Measurements from ENCODE around the gene KCNN4. TPM values are rescaled to one million over a fixed set of nuclear protein-coding genes. Genes with fewer than 3 reads are reported as not detected.

The KCNN4 gene
- total RNA-seq, 4 donors from 2014 or later = 0.29 to 1.7 (median 1.0) TPM

DNA sequence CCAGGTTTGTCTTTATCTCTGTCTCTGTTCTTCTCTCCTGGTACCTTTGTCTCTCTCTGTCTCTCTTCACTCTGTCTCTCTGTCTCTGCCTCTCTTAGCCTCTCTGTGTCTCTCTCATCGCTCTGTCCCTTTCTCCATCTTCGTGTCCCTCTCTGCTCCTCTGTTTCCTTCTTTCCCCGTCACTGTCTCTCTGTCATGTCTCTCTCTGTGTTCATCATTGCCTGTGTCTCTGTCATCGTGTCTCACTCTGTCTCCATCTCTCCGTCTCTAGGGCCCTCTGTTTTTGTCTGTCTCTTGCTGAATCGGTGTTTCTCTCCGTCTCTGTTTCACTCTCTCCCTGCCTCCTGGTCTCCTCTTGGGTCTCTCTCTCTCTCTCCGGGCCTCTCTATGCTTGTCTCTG lies 2.9 kb upstream of the KCNN4 start:
- TF ChIP-seq, protein P1, sequence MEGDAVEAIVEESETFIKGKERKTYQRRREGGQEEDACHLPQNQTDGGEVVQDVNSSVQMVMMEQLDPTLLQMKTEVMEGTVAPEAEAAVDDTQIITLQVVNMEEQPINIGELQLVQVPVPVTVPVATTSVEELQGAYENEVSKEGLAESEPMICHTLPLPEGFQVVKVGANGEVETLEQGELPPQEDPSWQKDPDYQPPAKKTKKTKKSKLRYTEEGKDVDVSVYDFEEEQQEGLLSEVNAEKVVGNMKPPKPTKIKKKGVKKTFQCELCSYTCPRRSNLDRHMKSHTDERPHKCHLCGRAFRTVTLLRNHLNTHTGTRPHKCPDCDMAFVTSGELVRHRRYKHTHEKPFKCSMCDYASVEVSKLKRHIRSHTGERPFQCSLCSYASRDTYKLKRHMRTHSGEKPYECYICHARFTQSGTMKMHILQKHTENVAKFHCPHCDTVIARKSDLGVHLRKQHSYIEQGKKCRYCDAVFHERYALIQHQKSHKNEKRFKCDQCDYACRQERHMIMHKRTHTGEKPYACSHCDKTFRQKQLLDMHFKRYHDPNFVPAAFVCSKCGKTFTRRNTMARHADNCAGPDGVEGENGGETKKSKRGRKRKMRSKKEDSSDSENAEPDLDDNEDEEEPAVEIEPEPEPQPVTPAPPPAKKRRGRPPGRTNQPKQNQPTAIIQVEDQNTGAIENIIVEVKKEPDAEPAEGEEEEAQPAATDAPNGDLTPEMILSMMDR (IDR thresholded peaks at IDR 0.05) = no peak
- no peak for TF ChIP-seq POLR2A (IDR thresholded peaks at IDR 0.05)
- intact Hi-C loops (cut with DNase I) = loop anchor here (5.0 kb wide), 1 partner anchor 36 kb away; no protein-coding TSS in a partner anchor
- Histone ChIP-seq H3K36me3 (no peaks in the 10 kb centered on the region), H3K4me1 (no peaks in the 10 kb centered on the region), H3K27ac (no peak overlapping the region), H3K4me3 (replicated peaks in 1 of 3) (no peak overlapping the region), H3K27me3 (no peaks in the 10 kb centered on the region), H3K9me3 (no peaks in the 10 kb centered on the region)
- WGBS, 2 donors = 90 to 91% methylated on average over 8 of the region's 8 CpGs
- no peak for DNase-seq

DNA sequence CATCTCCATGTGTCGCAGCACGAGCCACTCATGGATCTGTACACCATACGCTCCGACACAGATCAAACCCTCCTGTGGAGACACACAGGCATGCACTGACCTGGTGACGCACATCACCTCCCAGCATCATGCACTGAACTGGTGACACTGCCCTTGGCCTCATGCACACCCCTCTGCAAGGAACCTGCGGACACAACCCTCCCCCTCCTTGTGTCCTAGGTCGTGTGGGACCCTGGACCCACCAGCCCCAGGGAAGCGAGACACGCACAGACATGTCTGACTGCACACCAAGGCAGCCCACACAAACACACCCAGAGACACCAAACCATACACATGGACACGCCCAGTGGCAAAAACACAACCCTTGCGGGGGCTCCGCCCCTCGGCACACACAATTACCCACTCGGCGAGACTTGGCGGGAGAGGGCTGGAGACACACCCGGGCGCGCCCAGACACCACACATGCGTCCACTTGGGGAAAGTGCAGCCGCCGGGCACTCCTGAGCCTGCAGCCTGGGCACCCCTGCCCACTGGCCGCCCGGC lies 2.0 kb upstream of the KCNN4 start:
- Histone ChIP-seq H3K27ac (no peak overlapping the region), H3K4me3 (replicated peaks in 1 of 3) (no peak overlapping the region), H3K36me3 (no peaks in the 10 kb centered on the region), H3K9me3 (no peaks in the 10 kb centered on the region), H3K27me3 (no peaks in the 10 kb centered on the region), H3K4me1 (no peaks in the 10 kb centered on the region)
- DNase-seq = no peak
- TF ChIP-seq POLR2A (IDR thresholded peaks at IDR 0.05) = no peak
- TF ChIP-seq, protein P1 (IDR thresholded peaks at IDR 0.05) = no peak
- intact Hi-C loops (cut with DNase I) = loop anchor here (5.0 kb wide), 1 partner anchor 35 kb away; no protein-coding TSS in a partner anchor
- 80 to 82% methylated on average over 13 to 24 of the region's 24 CpGs for WGBS, 2 donors

DNA sequence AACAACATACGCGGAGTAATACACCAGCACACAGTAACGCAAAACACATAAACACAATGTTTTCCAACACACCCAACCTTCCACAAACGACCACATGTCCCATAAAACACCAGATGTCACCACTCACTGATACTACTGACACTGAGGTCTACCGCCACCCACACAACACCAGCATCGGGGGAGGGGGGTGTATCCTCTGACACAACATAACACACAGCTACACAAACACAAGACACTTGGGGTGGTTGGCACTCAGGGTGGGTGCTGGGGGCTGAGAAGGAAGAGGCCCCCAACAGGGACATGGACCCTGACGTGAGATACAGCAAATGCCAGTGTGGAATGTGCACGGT lies 1.5 kb upstream of the KCNN4 start:
- no peak for TF ChIP-seq POLR2A (IDR thresholded peaks at IDR 0.05)
- TF ChIP-seq, protein P1 (IDR thresholded peaks at IDR 0.05) = no peak
- DNase-seq = no peak
- H3K4me1 ChIP-seq = no peaks in the 10 kb centered on the region
- WGBS, 2 donors = 66 to 70% methylated on average over 8 of the region's 8 CpGs
- H3K36me3 ChIP-seq = no peaks in the 10 kb centered on the region
- intact Hi-C loops (cut with DNase I) = loop anchor here (5.0 kb wide), 1 partner anchor 35 kb away; no protein-coding TSS in a partner anchor
- no peak overlapping the region for H3K4me3 ChIP-seq (replicated peaks in 1 of 3)
- no peak overlapping the region for H3K27ac ChIP-seq
- H3K9me3 ChIP-seq = no peaks in the 10 kb centered on the region
- no peaks in the 10 kb centered on the region for H3K27me3 ChIP-seq

DNA sequence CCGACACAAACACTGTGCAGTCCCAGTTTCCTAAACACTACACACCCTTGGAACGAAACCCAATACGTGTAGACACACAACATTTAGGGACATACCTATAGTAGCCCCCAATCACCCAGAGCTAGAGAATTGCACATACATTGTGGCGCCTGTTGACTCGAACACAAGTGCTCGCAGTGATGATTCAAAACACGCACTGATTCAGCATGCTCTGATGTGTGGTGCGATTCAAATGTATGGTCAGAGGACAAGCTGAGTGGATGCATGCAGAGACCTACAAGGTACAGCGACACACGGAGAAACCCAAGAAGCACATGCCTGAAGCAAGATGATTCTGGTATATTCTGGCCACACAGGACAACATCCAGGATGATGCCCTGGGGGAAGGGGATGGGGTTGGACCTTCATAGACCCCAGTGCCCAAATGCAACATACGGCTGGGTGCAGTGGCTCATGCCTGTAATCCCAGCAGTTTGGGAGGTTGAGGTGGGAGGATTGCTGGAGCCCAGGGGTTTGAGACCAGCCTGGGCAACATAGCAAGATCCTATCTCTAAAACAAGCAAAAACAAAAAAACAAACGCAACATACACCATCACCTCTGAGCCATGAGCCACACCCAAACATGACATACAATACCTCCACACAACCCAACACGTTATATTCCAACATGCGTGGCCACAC lies 997 bp upstream of the KCNN4 start:
- Histone ChIP-seq H3K27me3 (no peaks in the 10 kb centered on the region), H3K9me3 (no peaks in the 10 kb centered on the region), H3K4me1 (no peaks in the 10 kb centered on the region), H3K27ac (no peak overlapping the region), H3K36me3 (no peaks in the 10 kb centered on the region), H3K4me3 (replicated peaks in 1 of 3) (no peak overlapping the region)
- intact Hi-C loops (cut with DNase I) = loop anchor here (5.0 kb wide), 1 partner anchor 34 kb away; no protein-coding TSS in a partner anchor
- TF ChIP-seq, protein P1 (IDR thresholded peaks at IDR 0.05) = no peak
- no peak for TF ChIP-seq POLR2A (IDR thresholded peaks at IDR 0.05)
- DNase-seq = no peak
- WGBS, 2 donors = 81 to 91% methylated on average over 13 to 14 of the region's 14 CpGs

DNA sequence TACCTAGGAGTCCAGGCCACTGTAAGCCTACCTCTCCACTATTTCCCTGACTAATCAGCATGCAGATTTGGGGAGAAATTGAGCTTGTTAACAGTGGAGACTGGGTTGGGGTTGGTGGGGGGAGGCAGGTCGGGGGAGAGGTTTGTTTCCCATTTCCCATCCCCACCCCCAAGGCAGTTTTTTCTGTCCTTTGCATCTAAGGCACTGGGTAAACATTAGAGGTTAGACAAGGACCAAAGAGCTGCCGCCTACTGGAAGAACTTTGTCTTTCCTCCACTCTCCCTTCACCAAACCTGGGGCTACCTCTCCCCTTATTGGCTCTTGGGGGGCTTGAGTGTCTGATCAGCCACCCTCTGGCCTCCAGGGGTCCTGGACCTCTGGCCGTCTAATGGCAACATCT lies 953 bp downstream of the KCNN4 start:
- WGBS, 2 donors = 37 to 40% methylated on average over 3 of the region's 3 CpGs
- H3K27me3 ChIP-seq = peaks cover under 1% of the 10 kb centered on the region

More for the DNA sequence above, 953 bp downstream of the KCNN4 start:
- no peak for DNase-seq
- intact Hi-C loops (cut with DNase I) = loop anchor here (5.0 kb wide), 1 partner anchor 33 kb away; no protein-coding TSS in a partner anchor
- H3K4me3 ChIP-seq (replicated peaks in 1 of 3) = no peak overlapping the region
- TF ChIP-seq, protein P1 (IDR thresholded peaks at IDR 0.05) = no peak
- TF ChIP-seq POLR2A (IDR thresholded peaks at IDR 0.05) = no peak
- no peak overlapping the region for H3K27ac ChIP-seq
- H3K36me3 ChIP-seq = no peaks in the 10 kb centered on the region
- H3K9me3 ChIP-seq = no peaks in the 10 kb centered on the region
- H3K4me1 ChIP-seq = peaks cover 0 to 2% of the 10 kb centered on the region in 2 donors

All from thyroid gland (tissue), 4 donors.